Amygdala (tissue), 56 donors: ENCODE measurements around the gene TAS2R14.

Experiments used
- DNase-seq, 56 donors: peaks; one replicate each; lab custom pipeline; 2025; lab: John Stamatoyannopoulos, UW

Gene TAS2R14

GRCh38 chr12:10909462-10909861 lies 29.6 kb downstream of the TAS2R14 start, which contains the start of gene TAS2R13:
Gene TAS2R13 (minus strand): TSS chr12:10909562. CDS start chr12:10909298, 264 bp downstream.
- no peak for DNase-seq

DNA sequence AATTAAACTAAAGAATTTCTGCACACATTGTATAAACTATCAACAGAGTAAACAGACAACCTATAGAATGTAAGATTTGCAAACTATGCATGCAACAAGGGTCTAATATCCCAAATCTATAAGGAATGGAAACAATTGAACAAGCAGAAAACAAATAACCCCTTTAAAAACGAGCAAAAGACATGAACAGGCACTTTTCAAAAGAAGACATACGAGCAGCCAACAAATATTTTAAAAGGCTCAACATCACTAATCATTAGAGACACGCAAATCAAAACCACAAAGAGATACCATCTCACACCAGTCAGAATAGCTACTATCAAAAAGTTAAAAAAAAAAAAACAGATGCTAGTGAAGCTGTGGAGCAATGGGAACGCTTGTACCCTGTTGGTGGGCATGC lies 34.4 kb downstream of the TAS2R14 start:
- DNase-seq, result no peak

DNA sequence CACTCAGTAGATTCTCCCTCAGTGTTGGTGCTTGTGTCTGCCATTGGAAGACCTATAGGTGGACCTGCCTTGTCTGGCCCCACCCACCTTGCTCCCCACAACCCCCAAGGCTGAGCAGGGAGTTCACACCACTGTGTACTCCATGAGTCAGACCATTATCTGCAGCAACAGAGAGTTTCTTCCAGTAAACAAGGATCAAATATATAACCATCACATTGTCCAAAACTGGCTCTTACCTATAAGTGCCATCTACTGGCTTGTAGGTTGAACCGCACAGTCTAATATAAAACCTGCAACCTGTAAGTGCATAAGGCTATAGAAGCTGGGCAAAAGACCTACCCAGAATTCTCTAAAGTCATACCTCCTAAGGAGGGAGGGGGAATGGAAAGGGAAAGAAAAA lies 37.6 kb downstream of the TAS2R14 start:
- DNase-seq, result no peak

DNA sequence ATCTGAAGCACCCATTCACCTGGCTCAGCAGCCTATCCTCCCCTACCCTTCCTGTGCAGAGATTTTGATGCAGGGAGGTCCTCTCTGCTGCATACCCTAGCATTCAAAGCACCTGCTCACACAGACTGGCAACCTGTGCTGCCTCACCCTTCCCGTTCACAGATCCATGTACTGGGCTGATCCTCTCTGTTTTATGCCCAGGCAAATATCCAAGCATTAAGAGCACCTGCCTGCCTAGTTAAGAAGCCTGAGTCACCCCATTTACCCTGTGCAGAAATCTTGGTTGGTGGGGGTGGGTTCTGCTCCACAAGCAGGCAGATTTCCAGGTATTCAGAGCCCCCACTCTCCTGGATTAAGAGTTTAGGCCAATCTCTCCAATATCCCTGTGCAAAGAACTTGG lies 38.1 kb downstream of the TAS2R14 start:
- DNase-seq, result no peak

GRCh38 chr12:10900530-10900929 lies 38.5 kb downstream of the TAS2R14 start:
- DNase-seq, result no peak

DNA sequence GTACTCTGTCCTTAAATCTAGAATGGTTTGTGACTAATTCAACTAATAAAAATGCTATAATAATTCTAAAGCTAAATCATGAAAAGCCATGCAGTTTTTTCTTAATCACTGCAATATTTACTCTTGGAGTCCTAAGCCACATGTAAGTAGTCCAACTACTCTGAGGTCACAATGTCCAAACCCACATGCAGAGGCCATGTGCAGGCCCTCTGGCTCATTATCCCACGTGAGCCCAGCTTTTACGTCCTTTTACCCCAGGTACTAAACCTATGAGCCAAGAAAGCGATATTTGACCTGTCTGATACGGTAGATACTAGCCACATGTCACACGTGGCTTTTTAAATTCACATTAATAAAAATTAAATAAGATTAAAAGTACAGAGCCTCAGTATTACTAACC lies 42.2 kb downstream of the TAS2R14 start:
- DNase-seq, result no peak

- no peak for DNase-seq
Observed at GRCh38 chr12:10891937-10892336, 47.1 kb downstream of the TAS2R14 start.

DNA sequence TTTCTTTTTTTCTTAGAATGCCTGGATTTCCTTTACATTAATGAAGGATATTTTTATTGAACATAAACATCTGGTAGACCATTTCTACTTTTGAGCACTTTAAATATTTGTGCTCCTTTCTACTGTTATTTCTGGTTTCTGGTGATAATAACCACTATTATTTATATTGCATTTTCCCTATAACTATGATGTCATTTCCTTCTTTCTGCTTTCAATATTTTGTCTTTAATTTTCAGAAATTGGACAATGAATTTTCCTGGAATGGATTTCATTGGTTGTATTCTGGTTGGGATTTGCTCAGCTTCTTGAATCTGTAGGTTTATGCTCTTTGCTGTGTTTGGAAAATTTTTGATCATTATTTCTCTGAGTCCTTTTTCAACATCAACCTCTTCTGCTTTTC lies 49.8 kb downstream of the TAS2R14 start:
- DNase-seq, result no peak
